PC-9 (cell line): ENCODE results near the gene ACTN1. TPM values are rescaled to one million over a fixed set of nuclear protein-coding genes. Genes with fewer than 3 reads are reported as not detected.

Experiments used
- BruUV-seq: library from RNA; stranded (reverse); fragments of 400-500 nt; replicated peaks from 2 replicates; lab custom pipeline; 2021; lab: Mats Ljungman, UMichigan
- CTCF ChIA-PET: fragments of 300-600 bp; sonication (Branson Sonifier 250); formaldehyde crosslinking; loops from one replicate; lab custom pipeline; 2022; ENCODE audit warnings: antibody characterized with exemption; lab: Charles Lee
- POLR2A ChIA-PET: fragments of 300-600 bp; sonication (Branson Sonifier 250); formaldehyde crosslinking; loops from one replicate; lab custom pipeline; 2022; ENCODE audit warnings: antibody characterized with exemption; ENCODE audit not compliant: unreplicated experiment; lab: Charles Lee
- DNase-seq, 2 experiments: peaks; one replicate each; pipeline versions ENCODE4 v3.0.0 to v3.0.0-alpha.2; 2015 to 2022; ENCODE audit warnings: mixed read lengths in 1 of 2
- H2AFZ ChIP-seq: fragments of 200-600 bp; sonication (generic); 2 replicates; pipeline ENCODE4 v1.8.1; 2017; ENCODE audit warnings: antibody characterized with exemption
- H3F3A ChIP-seq: fragments of 200-600 bp; sonication (generic); 2 replicates; pipeline ENCODE4 v1.8.1; 2017; ENCODE audit warnings: antibody characterized with exemption, mild to moderate bottlenecking, low read depth; ENCODE audit not compliant: insufficient read depth
- H3K27ac ChIP-seq: fragments of 200-600 bp; sonication (generic); 2 replicates; pipeline ENCODE4 v1.6.1; 2016; ENCODE audit warnings: mixed run types
- H3K27me3 ChIP-seq: fragments of 200-600 bp; sonication (generic); 2 replicates; pipeline ENCODE4 v1.6.1; 2016; ENCODE audit warnings: low read depth, mixed run types; ENCODE audit not compliant: insufficient read depth
- H3K36me3 ChIP-seq: fragments of 200-600 bp; sonication (generic); 2 replicates; pipeline ENCODE4 v1.6.1; 2016; ENCODE audit warnings: low read depth, mixed run types
- H3K4me1 ChIP-seq: fragments of 200-600 bp; sonication (generic); replicated peaks from 2 replicates; pipeline ENCODE4 v1.6.1; 2016; ENCODE audit warnings: mixed run types; ENCODE audit not compliant: insufficient read depth
- H3K4me2 ChIP-seq: fragments of 200-600 bp; sonication (generic); 2 replicates; pipeline ENCODE4 v1.6.1; 2017; ENCODE audit warnings: mixed run types
- H3K4me3 ChIP-seq: fragments of 200-600 bp; sonication (generic); 2 replicates; pipeline ENCODE4 v1.6.1; 2016; ENCODE audit warnings: mixed run types
- H3K79me2 ChIP-seq: fragments of 200-600 bp; sonication (generic); 2 replicates; pipeline ENCODE4 v1.6.1; 2017; ENCODE audit warnings: low read depth, mixed run types
- H3K9me2 ChIP-seq: fragments of 200-600 bp; sonication (generic); 2 replicates; pipeline ENCODE4 v1.8.1; 2017; ENCODE audit warnings: mild to moderate bottlenecking; ENCODE audit not compliant: insufficient read depth
- H3K9me3 ChIP-seq: fragments of 200-600 bp; sonication (generic); 2 replicates; pipeline ENCODE4 v1.8.1; 2016; ENCODE audit warnings: low read depth; ENCODE audit not compliant: insufficient read depth
- H4K20me1 ChIP-seq: fragments of 200-600 bp; sonication (generic); 2 replicates; pipeline ENCODE4 v1.8.1; 2017; ENCODE audit not compliant: insufficient read depth
- EZH2 ChIP-seq: fragments of 200-600 bp; sonication (generic); IDR thresholded peaks from 2 replicates; pipeline ENCODE4 v1.8.0; 2017; ENCODE audit warnings: antibody characterized with exemption, low read depth
- intact Hi-C: fragments of 100-400 bp; cut with micrococcal nuclease; formaldehyde crosslinking; loops from one replicate; pipeline ENCODE4 v1.10.0; 2022; ENCODE audit not compliant: unreplicated experiment
- total RNA-seq: library from RNA; stranded (reverse); gene quantifications from 2 replicates; pipeline ENCODE4 v1.2.3, GENCODE V29; 2021
- TF ChIP-seq, protein P1 (sequence below): fragments of 200-600 bp; sonication (generic); conservative IDR thresholded peaks from 2 replicates; pipeline ENCODE4 v1.6.1; 2017; ENCODE audit warnings: mixed run types, antibody characterized with exemption, mild to moderate bottlenecking, moderate library complexity

Gene ACTN1
- total RNA-seq, 1 experiment from 2014 or later, result 314 TPM

DNA sequence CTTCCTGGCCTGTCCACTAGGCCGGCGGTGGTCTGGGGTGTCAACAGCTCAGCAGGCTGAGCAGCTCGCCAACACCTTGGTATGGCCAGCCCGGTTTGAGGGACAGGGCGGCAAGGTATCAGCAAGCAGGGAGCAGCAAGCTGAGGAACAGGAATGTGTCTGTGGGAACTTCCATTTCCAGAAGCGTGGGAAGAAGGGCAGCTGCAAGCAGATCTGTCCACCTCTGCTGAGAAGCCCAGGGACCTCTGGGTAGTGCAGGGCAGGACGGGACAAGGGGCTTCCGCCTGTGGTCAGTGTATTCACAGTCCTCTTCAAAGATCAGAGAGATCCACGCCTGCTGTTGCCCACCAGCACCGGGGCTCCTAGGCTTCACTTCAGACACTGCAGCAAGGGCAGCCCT is 36.0 kb downstream of the ACTN1 start:
- ChIA-PET POLR2A (interaction anchor here (0.6 to 1.5 kb wide), 2 partner anchors 35 to 43 kb away, joined by 3 to 44 read pairs; no protein-coding TSS in a partner anchor), CTCF (interaction anchor here (1.3 kb wide), 1 partner anchor 13 kb away, joined by 3 read pairs; no protein-coding TSS in a partner anchor)
- H3K9me3 ChIP-seq, result no peaks in the 10 kb centered on the region
- H4K20me1 ChIP-seq, result peaks cover 80% of the 10 kb centered on the region
- DNase-seq, result no peak
- no peaks in the 10 kb centered on the region for H3K9me2 ChIP-seq
- H3F3A ChIP-seq, result peaks cover 68% of the 10 kb centered on the region
- H3K27me3 ChIP-seq, result no peaks in the 10 kb centered on the region
- no peak for TF ChIP-seq EZH2
- TF ChIP-seq, protein P1, sequence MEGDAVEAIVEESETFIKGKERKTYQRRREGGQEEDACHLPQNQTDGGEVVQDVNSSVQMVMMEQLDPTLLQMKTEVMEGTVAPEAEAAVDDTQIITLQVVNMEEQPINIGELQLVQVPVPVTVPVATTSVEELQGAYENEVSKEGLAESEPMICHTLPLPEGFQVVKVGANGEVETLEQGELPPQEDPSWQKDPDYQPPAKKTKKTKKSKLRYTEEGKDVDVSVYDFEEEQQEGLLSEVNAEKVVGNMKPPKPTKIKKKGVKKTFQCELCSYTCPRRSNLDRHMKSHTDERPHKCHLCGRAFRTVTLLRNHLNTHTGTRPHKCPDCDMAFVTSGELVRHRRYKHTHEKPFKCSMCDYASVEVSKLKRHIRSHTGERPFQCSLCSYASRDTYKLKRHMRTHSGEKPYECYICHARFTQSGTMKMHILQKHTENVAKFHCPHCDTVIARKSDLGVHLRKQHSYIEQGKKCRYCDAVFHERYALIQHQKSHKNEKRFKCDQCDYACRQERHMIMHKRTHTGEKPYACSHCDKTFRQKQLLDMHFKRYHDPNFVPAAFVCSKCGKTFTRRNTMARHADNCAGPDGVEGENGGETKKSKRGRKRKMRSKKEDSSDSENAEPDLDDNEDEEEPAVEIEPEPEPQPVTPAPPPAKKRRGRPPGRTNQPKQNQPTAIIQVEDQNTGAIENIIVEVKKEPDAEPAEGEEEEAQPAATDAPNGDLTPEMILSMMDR, result no peak
- H3K36me3 ChIP-seq, result peaks cover 11% of the 10 kb centered on the region; the same call in 1 of the 2 replicates
- H3K4me2 ChIP-seq, result peak overlapping the region; percentile 49
- H3K4me3 ChIP-seq, result no peak overlapping the region
- peak overlapping the region; percentile 69 for H3K27ac ChIP-seq
- H2AFZ ChIP-seq, result no peak overlapping the region
- H3K79me2 ChIP-seq, result peaks cover 98% of the 10 kb centered on the region
- intact Hi-C loops, result no loop called here
- peaks cover 85% of the 10 kb centered on the region for H3K4me1 ChIP-seq
- BruUV-seq, result no TSS peak

DNA sequence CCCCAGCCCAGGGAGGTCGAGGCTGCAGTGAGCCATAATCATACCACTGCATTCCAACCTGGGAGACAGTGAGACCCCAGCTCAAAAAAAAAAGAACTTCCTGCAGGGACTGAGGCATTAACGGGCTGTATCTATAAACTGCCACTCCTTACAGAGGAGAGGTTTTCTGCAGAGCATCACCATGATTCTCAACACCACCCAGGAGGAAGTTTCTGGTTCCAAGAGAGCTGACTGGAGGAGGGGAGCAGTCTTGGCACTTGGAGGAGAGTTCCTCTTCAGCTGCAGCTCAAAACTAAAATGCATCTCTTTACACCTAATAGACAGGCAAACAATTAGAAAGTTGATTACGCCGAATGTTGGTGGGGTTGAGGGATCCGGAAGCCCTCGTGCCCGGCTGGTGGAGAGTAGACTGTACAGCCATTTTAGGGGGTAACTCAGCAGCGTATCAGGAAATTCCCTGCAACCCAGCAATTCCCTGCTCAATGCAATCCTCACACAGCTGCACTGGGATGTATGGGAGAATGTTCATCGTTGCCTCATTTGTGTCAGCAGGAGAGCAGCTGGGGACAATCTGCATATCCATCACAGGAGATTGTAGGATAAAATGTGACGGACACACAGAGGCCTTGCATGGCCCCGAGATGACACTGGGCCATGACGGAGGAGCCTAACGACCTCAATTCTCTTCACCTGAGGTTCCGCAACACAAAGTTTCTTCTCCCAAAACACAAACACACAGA is 36.6 kb downstream of the ACTN1 start:
- TF ChIP-seq, protein P1, result no peak
- no peak for TF ChIP-seq EZH2
- intact Hi-C loops, result loop anchor here (1.0 kb wide), 5 partner anchors 9 to 137 kb away; no protein-coding TSS in a partner anchor
- CTCF ChIA-PET, result interaction anchor here (0.6 to 1.5 kb wide), 7 partner anchors 12 to 165 kb away, joined by 3 to 7 read pairs (median 3); no protein-coding TSS in a partner anchor
- TSS peak; percentile 21 for BruUV-seq
- Histone ChIP-seq H3K36me3 (peaks cover 11% of the 10 kb centered on the region; the same call in 1 of the 2 replicates), H4K20me1 (peaks cover 80% of the 10 kb centered on the region), H3K4me1 (peaks cover 91% of the 10 kb centered on the region), H3K27me3 (no peaks in the 10 kb centered on the region), H3K9me2 (no peaks in the 10 kb centered on the region), H3K27ac (peak overlapping the region; percentile 69), H3K4me3 (no peak overlapping the region), H3K9me3 (no peaks in the 10 kb centered on the region), H2AFZ (no peak overlapping the region), H3F3A (peaks cover 75% of the 10 kb centered on the region), H3K4me2 (peak overlapping the region; percentile 49), H3K79me2 (peaks cover 98% of the 10 kb centered on the region)
- DNase-seq, result peak; percentile 55 to 79
- POLR2A ChIA-PET, result interaction anchor here (0.5 to 1.5 kb wide), 15 partner anchors 8 to 732 kb away, joined by 3 to 44 read pairs (median 5); no protein-coding TSS in a partner anchor

DNA sequence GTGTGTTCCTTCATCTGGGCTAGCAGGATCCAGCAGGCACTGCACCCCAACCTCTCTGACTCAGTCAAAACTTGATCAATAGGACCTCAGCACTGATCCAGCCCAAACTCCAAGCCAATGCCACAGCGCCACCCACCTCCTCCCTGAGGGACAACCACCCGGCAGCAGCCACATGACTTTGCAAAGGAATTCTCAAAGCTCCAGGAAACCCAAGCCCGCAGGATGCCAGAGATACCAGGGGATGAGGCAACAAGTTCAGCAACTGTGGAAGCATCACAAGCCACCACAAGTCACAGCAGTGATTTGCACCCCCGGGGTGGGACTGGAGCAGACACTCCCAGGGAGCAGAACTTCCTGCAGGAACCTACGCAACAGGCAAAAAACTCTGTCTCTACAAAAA is 37.3 kb downstream of the ACTN1 start:
- Histone ChIP-seq H3K9me2 (no peaks in the 10 kb centered on the region), H3K79me2 (peaks cover 98% of the 10 kb centered on the region), H3K36me3 (peaks cover 4% of the 10 kb centered on the region; the same call in 1 of the 2 replicates), H3K27me3 (no peaks in the 10 kb centered on the region), H3K27ac (peak overlapping the region; percentile 69), H2AFZ (no peak overlapping the region), H4K20me1 (peaks cover 78% of the 10 kb centered on the region), H3K4me1 (peaks cover 91% of the 10 kb centered on the region), H3F3A (peaks cover 75% of the 10 kb centered on the region), H3K4me2 (peak overlapping the region; percentile 49), H3K4me3 (no peak overlapping the region), H3K9me3 (no peaks in the 10 kb centered on the region)
- intact Hi-C loops, result loop anchor here (1.0 kb wide), 7 partner anchors 9 to 137 kb away; no protein-coding TSS in a partner anchor
- BruUV-seq, result no TSS peak
- ChIA-PET CTCF (interaction anchor here (0.6 to 1.5 kb wide), 6 partner anchors 17 to 166 kb away, joined by 3 to 7 read pairs (median 4); no protein-coding TSS in a partner anchor), POLR2A (interaction anchor here (0.5 to 1.5 kb wide), 10 partner anchors 9 to 524 kb away, joined by 3 to 44 read pairs (median 6); no protein-coding TSS in a partner anchor)
- DNase-seq, result peak; percentile 96 to 98
- TF ChIP-seq, protein P1, result peak; percentile 77
- TF ChIP-seq EZH2, result no peak
